ENCODE data around the gene PIK3C3.

DNA sequence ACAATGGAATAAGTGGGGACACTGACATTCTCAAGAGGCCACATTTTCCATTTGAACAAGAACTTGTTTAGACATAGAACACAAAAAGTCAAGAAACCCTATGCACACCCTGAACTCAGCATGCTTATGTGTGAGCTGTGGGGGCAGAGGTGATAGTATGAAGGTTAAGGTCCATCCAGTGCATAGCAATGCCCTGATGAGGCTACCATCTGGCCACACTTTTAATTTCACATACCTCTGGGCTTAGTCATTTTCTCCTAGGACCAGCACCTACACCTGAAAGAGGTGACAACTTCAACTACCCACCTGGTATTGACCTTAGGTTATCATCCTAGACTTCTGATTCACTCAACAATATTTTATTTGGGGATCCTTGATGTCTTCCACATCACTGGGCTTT is 139.8 kb downstream of the PIK3C3 start:
- TF ChIP-seq CTCF (conservative IDR thresholded peaks at IDR 0.05; ENCODE audit: low read length) = no peak
- no peak for TF ChIP-seq EZH2phosphoT487 (IDR thresholded peaks at IDR 0.05; ENCODE audit: borderline replicate concordance, low read depth, low read length)

Data from OCI-LY7 (cell line).